Ectodermal cell (in vitro differentiated cells): Measurements from ENCODE around the gene INSRR.

ENCODE experiments used
- H3K27ac ChIP-seq: 2 replicates; pipeline ENCODE4 v1.7.0; 2013; ENCODE audit warnings: mild to moderate bottlenecking, low read depth, low read length; ENCODE audit not compliant: insufficient read depth, poor library complexity, severe bottlenecking
- H3K27me3 ChIP-seq: 2 replicates; pipeline ENCODE4 v1.7.0; 2013; ENCODE audit warnings: mild to moderate bottlenecking, low read length; ENCODE audit not compliant: insufficient read depth, control insufficient read depth, poor library complexity, severe bottlenecking
- H3K36me3 ChIP-seq: one replicate; pipeline ENCODE4 v1.7.0; 2013; ENCODE audit warnings: low read length; ENCODE audit not compliant: control insufficient read depth, insufficient read depth
- H3K4me1 ChIP-seq: one replicate; pipeline ENCODE4 v1.7.0; 2013; ENCODE audit warnings: low read length; ENCODE audit not compliant: control insufficient read depth, insufficient read depth
- H3K4me3 ChIP-seq: 2 replicates; pipeline ENCODE4 v1.7.0; 2013; ENCODE audit warnings: low read depth, low read length, control low read depth; ENCODE audit not compliant: insufficient read depth
- H3K9me3 ChIP-seq: 2 replicates; pipeline ENCODE4 v1.7.0; 2013; ENCODE audit warnings: mild to moderate bottlenecking, low read length, moderate library complexity; ENCODE audit not compliant: control insufficient read depth
- WGBS, 2 experiments: methylation state at CpG; one replicate each; pipeline ENCODE4 v1.1.7; 2013; ENCODE audit warnings: missing lambda C conversion rate in 2 of 2; 5-methylcytosine and 5-hydroxymethylcytosine counted together

Gene INSRR

DNA sequence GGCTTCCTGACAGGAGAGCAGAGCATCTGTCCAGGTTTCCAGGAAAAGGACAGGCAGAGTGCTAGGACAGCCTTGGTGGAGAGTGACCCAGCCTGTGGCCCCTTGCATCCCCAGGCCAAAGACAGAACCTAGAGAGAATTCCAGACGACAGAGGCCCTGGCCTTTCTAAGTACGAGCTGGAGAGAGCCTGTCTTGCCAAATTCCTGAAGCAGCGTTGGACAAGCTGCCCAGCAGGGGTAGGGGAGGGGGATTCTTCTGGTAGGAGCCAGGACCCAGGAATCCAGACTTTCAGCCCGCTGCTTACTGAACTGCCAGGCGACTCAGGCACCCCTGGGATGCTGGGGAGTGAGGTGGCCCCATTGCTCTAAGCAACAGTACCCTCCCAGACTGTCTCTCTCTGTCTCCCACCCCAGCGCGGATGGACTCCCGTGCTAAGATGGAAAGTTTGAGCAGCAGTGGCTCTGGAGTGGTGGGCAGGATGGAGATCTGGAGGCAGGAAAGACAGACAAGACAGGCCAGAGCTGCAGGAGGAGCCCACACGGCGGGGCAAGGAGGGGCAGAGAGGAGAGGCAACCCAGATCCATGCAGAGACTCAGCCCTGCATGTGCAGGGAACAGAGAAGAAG is 25.8 kb upstream of the INSRR start:
- Histone ChIP-seq H3K27me3 (peaks cover 3% of the 10 kb centered on the region), H3K4me1 (peaks cover 30% of the 10 kb centered on the region), H3K9me3 (no peaks in the 10 kb centered on the region), H3K27ac (no peak overlapping the region), H3K36me3 (no peaks in the 10 kb centered on the region), H3K4me3 (no peak overlapping the region)
- 32 to 33% methylated on average over 10 of the region's 10 CpGs for WGBS, 2 experiments

DNA sequence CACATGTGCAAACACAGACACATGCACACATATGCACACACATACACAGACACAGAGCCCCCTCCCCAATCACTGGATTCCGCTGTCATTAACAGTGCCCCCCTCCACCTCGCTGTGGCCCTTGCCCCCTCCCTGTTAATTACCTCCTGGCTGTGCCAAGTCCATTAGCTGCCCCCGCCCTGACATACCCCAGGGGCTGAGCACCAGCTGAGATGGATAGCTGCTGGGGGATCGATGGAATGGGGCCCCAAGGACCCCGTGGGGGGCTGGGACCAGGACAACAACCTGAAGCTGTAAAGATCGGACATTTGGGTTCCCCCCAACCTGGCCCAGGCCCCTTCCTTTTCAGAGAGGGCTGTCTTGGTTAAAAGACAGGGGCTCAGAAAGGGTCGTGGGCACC is 25.0 kb upstream of the INSRR start:
- Histone ChIP-seq H3K27me3 (peaks cover 3% of the 10 kb centered on the region), H3K4me1 (peaks cover 30% of the 10 kb centered on the region), H3K4me3 (no peak overlapping the region), H3K36me3 (no peaks in the 10 kb centered on the region), H3K27ac (no peak overlapping the region), H3K9me3 (no peaks in the 10 kb centered on the region)
- WGBS, 2 experiments: 79 to 80% methylated on average over 7 of the region's 7 CpGs

DNA sequence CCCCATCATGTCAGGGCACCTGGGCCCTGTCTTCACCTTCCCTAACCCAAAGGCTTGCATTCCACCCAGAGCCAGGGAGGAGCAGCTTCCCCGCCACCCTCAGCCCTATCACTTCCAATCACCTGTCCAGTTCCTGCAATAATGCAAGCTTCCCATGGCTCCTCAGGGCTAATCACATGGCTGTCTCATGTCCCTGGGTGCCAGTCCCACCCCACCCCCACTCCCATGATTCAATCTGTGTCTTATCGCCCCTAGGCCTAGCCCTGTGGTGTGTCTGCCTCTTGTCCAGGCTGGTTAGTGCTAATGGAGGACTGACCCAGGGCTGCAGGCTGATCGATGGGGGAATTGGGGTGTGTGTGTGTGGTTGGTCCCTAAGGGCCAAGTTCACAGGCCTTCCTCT is 23.6 kb upstream of the INSRR start:
- H3K27me3 ChIP-seq: peaks cover 9% of the 10 kb centered on the region

DNA sequence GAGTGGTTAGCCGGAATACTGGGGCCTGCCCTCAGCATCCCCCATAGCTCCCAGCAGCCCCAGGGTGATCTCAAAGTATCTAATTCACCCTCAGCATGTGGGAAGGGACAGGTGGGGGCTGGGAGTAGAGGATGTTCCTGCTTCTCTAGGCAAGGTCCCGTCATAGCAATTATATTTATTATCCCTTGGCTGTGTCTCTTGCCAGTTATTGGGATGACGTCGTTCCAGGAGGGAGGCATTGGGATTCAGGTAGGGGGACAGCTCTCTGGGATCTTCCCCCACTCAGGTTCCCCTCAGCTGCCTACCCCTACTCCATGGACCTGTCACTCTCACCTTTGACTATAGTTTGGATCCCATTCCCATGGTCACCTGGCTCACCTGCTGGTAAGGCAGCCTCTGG is 22.7 kb upstream of the INSRR start:
- Histone ChIP-seq H3K9me3 (no peaks in the 10 kb centered on the region), H3K27me3 (peaks cover 13% of the 10 kb centered on the region), H3K36me3 (no peaks in the 10 kb centered on the region), H3K4me1 (peaks cover 20% of the 10 kb centered on the region), H3K4me3 (no peak overlapping the region), H3K27ac (no peak overlapping the region)
- WGBS, 2 experiments: 74 to 84% methylated on average over 4 of the region's 4 CpGs

More for the DNA sequence above, 23.6 kb upstream of the INSRR start:
- Histone ChIP-seq H3K4me1 (peaks cover 26% of the 10 kb centered on the region), H3K27ac (no peak overlapping the region), H3K36me3 (no peaks in the 10 kb centered on the region), H3K4me3 (no peak overlapping the region), H3K9me3 (no peaks in the 10 kb centered on the region)
- 84 to 88% methylated on average over 3 of the region's 3 CpGs for WGBS, 2 experiments

DNA sequence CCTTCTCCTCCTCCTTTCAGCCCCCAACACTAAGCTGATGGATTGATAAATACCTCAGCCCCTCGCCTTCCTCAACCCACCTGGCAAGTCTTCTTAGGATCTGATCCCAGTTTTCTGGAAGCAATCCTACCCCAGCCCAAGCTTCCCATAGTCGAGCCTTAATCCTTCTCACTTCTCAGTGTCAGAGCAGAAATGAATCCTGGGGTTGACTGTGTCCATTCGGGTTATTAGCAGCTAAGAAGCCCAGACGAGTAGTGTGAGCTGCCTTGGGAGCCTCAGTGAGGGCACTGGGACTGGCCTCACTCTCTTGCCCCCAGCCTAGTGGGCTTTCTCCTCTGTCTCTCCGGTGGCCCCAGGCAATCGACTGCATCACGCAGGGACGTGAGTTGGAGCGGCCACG is 22.2 kb upstream of the INSRR start:
- H3K4me3 ChIP-seq: no peak overlapping the region
- H3K4me1 ChIP-seq: peaks cover 15% of the 10 kb centered on the region
- H3K27me3 ChIP-seq: peaks cover 19% of the 10 kb centered on the region
- H3K27ac ChIP-seq: no peak overlapping the region
- 75 to 77% methylated on average over 10 of the region's 10 CpGs for WGBS, 2 experiments
- H3K36me3 ChIP-seq: no peaks in the 10 kb centered on the region
- no peaks in the 10 kb centered on the region for H3K9me3 ChIP-seq

DNA sequence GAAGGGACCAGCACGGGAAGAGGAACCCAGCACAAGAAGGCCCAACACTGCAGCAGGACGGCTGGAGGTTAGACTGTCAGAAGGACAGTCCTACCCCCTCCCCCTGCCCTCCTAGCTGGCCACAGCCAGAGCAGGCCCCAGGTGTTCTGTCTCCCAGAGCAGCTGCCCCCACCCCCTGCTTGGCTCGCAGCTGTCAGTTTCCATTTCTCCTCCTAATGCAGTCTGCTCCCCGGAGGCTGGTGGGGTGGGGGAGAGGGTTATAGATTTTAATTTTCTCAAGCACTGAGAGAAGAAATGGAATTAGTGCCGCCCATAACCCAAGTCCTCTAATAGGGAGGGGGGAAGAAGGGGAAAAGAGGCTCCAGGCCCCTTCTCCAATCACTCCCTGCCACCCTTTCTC is 21.6 kb upstream of the INSRR start:
- Histone ChIP-seq H3K27ac (no peak overlapping the region), H3K4me3 (no peak overlapping the region), H3K9me3 (no peaks in the 10 kb centered on the region), H3K4me1 (peaks cover 15% of the 10 kb centered on the region), H3K36me3 (no peaks in the 10 kb centered on the region), H3K27me3 (peaks cover 24% of the 10 kb centered on the region)
- WGBS, 2 experiments: 80 to 86% methylated on average over 3 to 5 of the region's 5 CpGs

DNA sequence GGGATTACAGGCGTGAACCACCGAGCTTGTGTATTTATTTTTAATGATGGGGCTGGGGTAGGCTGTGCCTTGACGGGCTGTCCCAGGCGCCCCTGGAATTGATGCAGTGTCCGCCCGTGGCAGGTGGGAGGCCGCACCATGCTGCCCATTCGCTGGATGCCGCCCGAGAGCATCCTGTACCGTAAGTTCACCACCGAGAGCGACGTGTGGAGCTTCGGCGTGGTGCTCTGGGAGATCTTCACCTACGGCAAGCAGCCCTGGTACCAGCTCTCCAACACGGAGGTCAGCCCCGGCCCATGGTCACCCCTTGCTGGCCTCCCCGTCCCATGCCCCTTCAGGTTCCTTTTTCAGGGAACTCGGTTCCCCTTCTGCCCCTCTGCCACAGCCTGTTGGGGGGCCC is 21.0 kb upstream of the INSRR start:
- Histone ChIP-seq H3K4me1 (peaks cover 11% of the 10 kb centered on the region), H3K27me3 (peaks cover 24% of the 10 kb centered on the region)

DNA sequence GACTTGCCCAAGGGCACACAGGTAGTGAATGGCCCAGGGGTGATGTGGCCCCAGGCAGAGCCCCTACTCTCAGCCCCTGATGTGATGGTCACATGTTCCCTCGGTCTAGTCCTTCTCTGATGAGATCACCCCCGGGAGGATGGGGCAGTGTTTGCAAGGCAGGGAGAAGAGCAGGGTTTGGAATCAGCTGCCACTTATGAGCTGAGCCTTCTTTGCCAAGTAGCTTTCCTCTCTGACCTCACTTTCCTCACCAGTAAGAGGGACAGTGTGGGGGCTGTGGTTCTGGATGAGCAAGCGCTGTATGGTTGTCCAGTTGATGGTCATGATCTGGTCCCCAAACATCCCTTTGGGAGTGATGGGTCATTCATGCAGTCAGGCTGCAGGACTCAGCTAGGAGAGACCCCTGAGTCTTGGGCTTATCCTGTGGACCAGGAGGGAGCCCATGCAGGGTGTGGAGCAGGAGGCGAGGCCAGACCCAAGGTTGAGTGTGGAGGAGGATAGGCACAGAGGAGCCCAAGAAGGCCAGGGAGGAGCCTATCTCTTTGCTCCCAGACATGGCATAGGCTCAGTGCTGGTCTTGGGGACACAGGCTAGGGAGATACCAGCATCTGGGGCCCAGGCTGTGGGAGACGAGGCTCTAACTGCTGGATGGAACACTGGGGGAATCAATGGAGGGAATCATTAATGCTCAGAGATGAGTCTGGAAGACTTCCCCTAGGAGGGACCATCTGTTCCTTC is 18.7 kb upstream of the INSRR start:
- Histone ChIP-seq H3K27me3 (peaks cover 21% of the 10 kb centered on the region), H3K36me3 (no peaks in the 10 kb centered on the region), H3K27ac (no peak overlapping the region), H3K9me3 (no peaks in the 10 kb centered on the region), H3K4me1 (no peaks in the 10 kb centered on the region), H3K4me3 (no peak overlapping the region)
- 87 to 90% methylated on average over 5 of the region's 5 CpGs for WGBS, 2 experiments

More for the DNA sequence above, 21.0 kb upstream of the INSRR start:
- Histone ChIP-seq H3K27ac (no peak overlapping the region), H3K36me3 (no peaks in the 10 kb centered on the region), H3K9me3 (no peaks in the 10 kb centered on the region), H3K4me3 (no peak overlapping the region)
- 93 to 94% methylated on average over 21 of the region's 21 CpGs for WGBS, 2 experiments

DNA sequence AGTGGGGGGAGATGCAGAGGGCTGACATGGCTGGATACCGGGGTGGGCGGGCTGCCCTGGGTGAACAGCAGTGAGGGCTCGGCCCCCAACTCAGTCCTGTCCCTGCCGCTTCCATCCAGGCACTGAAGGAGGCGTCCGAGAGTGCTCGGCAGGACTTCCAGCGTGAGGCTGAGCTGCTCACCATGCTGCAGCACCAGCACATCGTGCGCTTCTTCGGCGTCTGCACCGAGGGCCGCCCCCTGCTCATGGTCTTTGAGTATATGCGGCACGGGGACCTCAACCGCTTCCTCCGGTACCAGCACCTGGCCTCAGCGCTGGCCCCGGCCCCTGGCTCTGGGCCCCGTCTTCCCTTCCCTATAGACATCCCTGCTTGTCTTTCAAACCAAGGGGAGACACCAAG is 17.4 kb upstream of the INSRR start:
- WGBS, 2 experiments: 33 to 37% methylated on average over 21 of the region's 21 CpGs
- no peak overlapping the region for H3K27ac ChIP-seq
- H3K4me3 ChIP-seq: no peak overlapping the region
- no peaks in the 10 kb centered on the region for H3K4me1 ChIP-seq
- H3K9me3 ChIP-seq: no peaks in the 10 kb centered on the region
- H3K36me3 ChIP-seq: no peaks in the 10 kb centered on the region
- peaks cover 21% of the 10 kb centered on the region for H3K27me3 ChIP-seq

DNA sequence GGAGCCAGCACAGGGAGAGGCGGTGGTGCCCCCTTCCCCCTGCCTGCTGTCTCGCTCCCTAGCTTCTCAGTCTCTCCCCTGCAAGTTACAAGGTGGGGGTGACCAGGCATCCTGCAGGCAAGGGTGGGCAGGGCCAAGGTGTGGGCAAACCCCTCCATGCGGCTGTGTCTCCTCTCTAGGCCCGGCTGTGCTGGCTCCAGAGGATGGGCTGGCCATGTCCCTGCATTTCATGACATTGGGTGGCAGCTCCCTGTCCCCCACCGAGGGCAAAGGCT is 16.4 kb upstream of the INSRR start:
- peaks cover 21% of the 10 kb centered on the region for H3K27me3 ChIP-seq
- no peaks in the 10 kb centered on the region for H3K9me3 ChIP-seq
- no peak overlapping the region for H3K27ac ChIP-seq
- 81 to 83% methylated on average over 5 of the region's 5 CpGs for WGBS, 2 experiments
- H3K36me3 ChIP-seq: no peaks in the 10 kb centered on the region
- no peak overlapping the region for H3K4me3 ChIP-seq
- no peaks in the 10 kb centered on the region for H3K4me1 ChIP-seq
